SK-N-MC (cell line): ENCODE measurements around the gene LRIG1.

Experiments
- EZH2 ChIP-seq: fragments of 200-600 bp; sonication (generic); IDR thresholded peaks from one replicate; pipeline ENCODE4 v1.6.1; 2017; ENCODE audit warnings: antibody characterized with exemption
- FOXP2 ChIP-seq: optimal IDR thresholded peaks from 2 replicates; pipeline ENCODE3; 2011; ENCODE audit warnings: mild to moderate bottlenecking, moderate library complexity; ENCODE audit not compliant: insufficient read depth; ENCODE audit errors: extremely low read length, control extremely low read depth
- POLR2AphosphoS5 ChIP-seq: IDR thresholded peaks from 2 replicates; pipeline ENCODE4 v1.6.1; 2012; ENCODE audit warnings: mild to moderate bottlenecking, low read depth, low read length, borderline replicate concordance

GRCh38 chr3:66366747-66367146, 134.1 kb downstream of the LRIG1 start:
- TF ChIP-seq POLR2AphosphoS5 (no peak), EZH2 (no peak), FOXP2 (no peak)
